H9 (cell line): Measurements from ENCODE around the gene RCOR2. TPM values are rescaled to one million over a fixed set of nuclear protein-coding genes. Genes with fewer than 3 reads are reported as not detected.

Source experiments
- DNase-seq: peaks from one replicate; pipeline ENCODE4 v3.0.0-alpha.2; 2017
- H2AFZ ChIP-seq: one replicate; pipeline ENCODE4 v1.6.1; 2013; ENCODE audit warnings: mild to moderate bottlenecking, low read length, control low read depth, moderate library complexity
- H2AK5ac ChIP-seq: 2 replicates; pipeline ENCODE4 v1.6.1; 2013; ENCODE audit warnings: low read length, control low read depth, mixed read lengths; ENCODE audit not compliant: insufficient read length
- H2BK120ac ChIP-seq: one replicate; pipeline ENCODE4 v1.6.1; 2013; ENCODE audit warnings: low read depth, mild to moderate bottlenecking, low read length, control low read depth, inconsistent platforms; ENCODE audit not compliant: poor library complexity, severe bottlenecking
- H2BK12ac ChIP-seq: 2 replicates; pipeline ENCODE4 v1.6.1; 2013; ENCODE audit warnings: low read length, control low read depth, mixed read lengths, low read depth; ENCODE audit not compliant: insufficient read length
- H2BK15ac ChIP-seq: 2 replicates; pipeline ENCODE4 v1.6.1; 2013; ENCODE audit warnings: low read depth, low read length, control low read depth
- H2BK20ac ChIP-seq: one replicate; pipeline ENCODE4 v1.6.1; 2013; ENCODE audit warnings: low read depth, mild to moderate bottlenecking, low read length, control low read depth, inconsistent platforms; ENCODE audit not compliant: poor library complexity, severe bottlenecking
- H2BK5ac ChIP-seq: 2 replicates; pipeline ENCODE4 v1.6.1; 2013; ENCODE audit warnings: low read length, control low read depth, mixed read lengths; ENCODE audit not compliant: insufficient read length
- H3K14ac ChIP-seq: 2 replicates; pipeline ENCODE4 v1.6.1; 2013; ENCODE audit warnings: low read length, control low read depth; ENCODE audit not compliant: insufficient read depth
- H3K18ac ChIP-seq: 2 replicates; pipeline ENCODE4 v1.6.1; 2013; ENCODE audit warnings: low read depth, mild to moderate bottlenecking, mixed read lengths, low read length, control low read depth; ENCODE audit not compliant: insufficient read length
- H3K23ac ChIP-seq: 2 replicates; pipeline ENCODE4 v1.6.1; 2013; ENCODE audit warnings: low read length, control low read depth, mixed read lengths, low read depth; ENCODE audit not compliant: insufficient read length
- H3K23me2 ChIP-seq: 2 replicates; pipeline ENCODE4 v1.6.1; 2013; ENCODE audit warnings: low read depth, mild to moderate bottlenecking, mixed read lengths, low read length, control low read depth; ENCODE audit not compliant: insufficient read length, poor library complexity, severe bottlenecking
- H3K27ac ChIP-seq: 2 replicates; pipeline ENCODE4 v1.5.1; 2013; ENCODE audit warnings: low read length, control low read depth, mixed read lengths, low read depth; ENCODE audit not compliant: insufficient read length
- H3K27me3 ChIP-seq: 2 replicates; pipeline ENCODE4 v1.6.1; 2013; ENCODE audit warnings: low read length, control low read depth, inconsistent platforms; ENCODE audit not compliant: insufficient read depth
- H3K4ac ChIP-seq: 2 replicates; pipeline ENCODE4 v1.6.1; 2013; ENCODE audit warnings: low read depth, mild to moderate bottlenecking, control low read depth, inconsistent platforms, low read length, moderate library complexity
- H3K4me1 ChIP-seq: 2 replicates; pipeline ENCODE4 v1.6.1; 2013; ENCODE audit warnings: low read length, control low read depth, inconsistent platforms; ENCODE audit not compliant: insufficient read depth
- H3K4me2 ChIP-seq: 2 replicates; pipeline ENCODE4 v1.6.1; 2013; ENCODE audit warnings: low read length, control low read depth, mixed read lengths; ENCODE audit not compliant: insufficient read length, insufficient read depth
- H3K56ac ChIP-seq: 2 replicates; pipeline ENCODE4 v1.6.1; 2013; ENCODE audit warnings: low read depth, mild to moderate bottlenecking, mixed read lengths, low read length, control low read depth; ENCODE audit not compliant: insufficient read length
- H3K79me1 ChIP-seq: 2 replicates; pipeline ENCODE4 v1.6.1; 2013; ENCODE audit warnings: low read depth, mild to moderate bottlenecking, moderate library complexity, low read length, control low read depth, inconsistent platforms; ENCODE audit not compliant: insufficient read depth, poor library complexity, severe bottlenecking
- H3K79me2 ChIP-seq: 2 replicates; pipeline ENCODE4 v1.6.1; 2013; ENCODE audit warnings: low read length, control low read depth, inconsistent platforms; ENCODE audit not compliant: insufficient read depth
- H3K9ac ChIP-seq: 2 replicates; pipeline ENCODE4 v1.6.1; 2013; ENCODE audit warnings: low read length, control low read depth, mixed read lengths; ENCODE audit not compliant: insufficient read length; ENCODE audit errors: extremely low read depth
- H3K9me3 ChIP-seq: one replicate; pipeline ENCODE4 v1.6.1; 2013; ENCODE audit warnings: low read depth, low read length, inconsistent platforms; ENCODE audit not compliant: control insufficient read depth
- H3T11ph ChIP-seq: one replicate; pipeline ENCODE4 v1.6.1; 2013; ENCODE audit warnings: mild to moderate bottlenecking, low read length, control low read depth, inconsistent platforms
- H4K20me1 ChIP-seq: one replicate; pipeline ENCODE4 v1.6.1; 2013; ENCODE audit not compliant: control insufficient read depth, insufficient read length, insufficient read depth
- H4K5ac ChIP-seq: 2 replicates; pipeline ENCODE4 v1.6.1; 2013; ENCODE audit warnings: low read depth, mild to moderate bottlenecking, mixed read lengths, low read length, control low read depth; ENCODE audit not compliant: insufficient read length
- H4K8ac ChIP-seq: replicated peaks from 2 replicates; pipeline ENCODE4 v1.6.1; 2013; ENCODE audit warnings: low read length, control low read depth, mixed read lengths, low read depth; ENCODE audit not compliant: insufficient read length
- H4K91ac ChIP-seq: 2 replicates; pipeline ENCODE4 v1.6.1; 2013; ENCODE audit warnings: low read depth, mild to moderate bottlenecking, moderate library complexity, mixed read lengths, low read length, control low read depth; ENCODE audit not compliant: insufficient read length
- H3K27ac Mint-ChIP-seq, 3 experiments: 2 replicates in 2 of 3; 3 replicates in 1 of 3; pipeline ENCODE4 v1.8.0; 2020 to 2021; ENCODE audit warnings: mixed read lengths in 3 of 3, mild to moderate bottlenecking in 1 of 3, moderate library complexity in 1 of 3
- H3K27me3 Mint-ChIP-seq: 2 replicates; pipeline ENCODE4 v1.8.0; 2021; ENCODE audit warnings: low read depth, mild to moderate bottlenecking, moderate library complexity, mixed read lengths
- H3K36me3 Mint-ChIP-seq, 3 experiments: 2 replicates in 2 of 3; 3 replicates in 1 of 3; pipeline ENCODE4 v1.8.0; 2020 to 2021; ENCODE audit warnings: low read depth in 3 of 3, mixed read lengths in 3 of 3; ENCODE audit not compliant: insufficient read depth in 1 of 3
- H3K4me1 Mint-ChIP-seq, 2 experiments: 2 replicates each; pipeline ENCODE4 v1.8.0; 2020; ENCODE audit warnings: mixed read lengths in 2 of 2
- H3K4me3 Mint-ChIP-seq, 2 experiments: 2 replicates in 1 of 2; 3 replicates in 1 of 2; pipeline ENCODE4 v1.8.0; 2020 to 2021; ENCODE audit warnings: mild to moderate bottlenecking in 2 of 2, mixed read lengths in 2 of 2, moderate library complexity in 1 of 2
- H3K9me3 Mint-ChIP-seq, 2 experiments: 2 replicates in 1 of 2; 3 replicates in 1 of 2; pipeline ENCODE4 v1.8.0; 2020; ENCODE audit warnings: mild to moderate bottlenecking in 2 of 2, mixed read lengths in 2 of 2, moderate library complexity in 1 of 2
- CTCF ChIP-seq: fragments of 200-600 bp; sonication (generic); conservative IDR thresholded peaks from 3 replicates; pipeline ENCODE4 v1.8.0; 2021; ENCODE audit warnings: antibody characterized with exemption, mild to moderate bottlenecking
- WGBS: extraction: QIAGEN DNeasy Blood & Tissue Kit; methylation state at CpG from one replicate; pipeline ENCODE4 v1.1.7; 2013; ENCODE audit warnings: missing lambda C conversion rate, low lambda C conversion rate, mixed read lengths; ENCODE audit not compliant: insufficient read length; ENCODE audit errors: extremely low coverage; 5-methylcytosine and 5-hydroxymethylcytosine counted together
- total RNA-seq: library from RNA; stranded (reverse); gene quantifications from 2 replicates; pipeline ENCODE4 v1.2.1, GENCODE V29; 2021

RCOR2 gene
- total RNA-seq, 1 experiment from 2014 or later = 118 TPM

GRCh38 chr11:63875506-63876065 is 41.4 kb downstream of the RCOR2 start:
- no peaks in the 10 kb centered on the region for H3K23me2 ChIP-seq
- H2BK5ac ChIP-seq = no peak overlapping the region
- Mint-ChIP-seq H3K9me3 (no peaks in the 10 kb centered on the region), H3K27ac (no peak overlapping the region; a peak in 1 of 7 replicates), H3K4me3 (no peak overlapping the region), H3K36me3 (peaks cover 3 to 8% (median 5%) of the 10 kb centered on the region in 3 experiments), H3K4me1 (peaks cover 39 to 45% of the 10 kb centered on the region in 2 experiments), H3K27me3 (no peaks in the 10 kb centered on the region)
- no peak overlapping the region for H4K91ac ChIP-seq
- H2BK15ac ChIP-seq = no peak overlapping the region
- peaks cover 9% of the 10 kb centered on the region for H3K79me1 ChIP-seq
- DNase-seq = no peak
- H3K4me2 ChIP-seq = no peak overlapping the region
- no peak overlapping the region for H3K27ac ChIP-seq
- peaks cover 10% of the 10 kb centered on the region; the same call in 1 of the 2 replicates for H3K4me1 ChIP-seq
- no peak overlapping the region for H3K18ac ChIP-seq
- H2BK20ac ChIP-seq = no peak overlapping the region
- no peak overlapping the region for H3T11ph ChIP-seq
- no peak overlapping the region for H2BK120ac ChIP-seq
- H3K56ac ChIP-seq = no peak overlapping the region
- TF ChIP-seq CTCF = no peak
- no peak overlapping the region for H2AK5ac ChIP-seq
- H2BK12ac ChIP-seq = no peak overlapping the region
- no CpG with 5 or more reads among the region's 8 CpGs for WGBS
- H3K23ac ChIP-seq = no peak overlapping the region
- no peak overlapping the region for H4K8ac ChIP-seq
- peaks cover 12% of the 10 kb centered on the region; the same call in 1 of the 2 replicates for H3K79me2 ChIP-seq
- no peak overlapping the region for H3K14ac ChIP-seq
- H2AFZ ChIP-seq = no peak overlapping the region
- no peak overlapping the region for H3K4ac ChIP-seq
- H4K20me1 ChIP-seq = no peaks in the 10 kb centered on the region
- H3K27me3 ChIP-seq = no peaks in the 10 kb centered on the region
- no peak overlapping the region for H3K9ac ChIP-seq
- no peak overlapping the region for H4K5ac ChIP-seq
- no peaks in the 10 kb centered on the region for H3K9me3 ChIP-seq
